Lower leg skin (tissue), 4 donors: Measurements from ENCODE around the gene RASAL1. TPM values are rescaled to one million over a fixed set of nuclear protein-coding genes. Genes with fewer than 3 reads are reported as not detected.
A peak's percentile ranks its signal among the peaks of the same experiment; 100 is the strongest.

Experiments
- DNase-seq, 2 donors: peaks; one replicate each; pipeline ENCODE4 v3.0.0-alpha.2; 2019; ENCODE audit warnings: low spot score in 2 of 2
- H3K4me3 ChIP-seq: fragments of 200-600 bp; sonication (generic); 2 replicates; pipeline ENCODE4 v1.5.1; 2017; ENCODE audit warnings: mild to moderate bottlenecking, low read depth; ENCODE audit not compliant: poor library complexity, severe bottlenecking
- CTCF ChIP-seq, 3 donors: fragments of 450-650 bp; IDR thresholded peaks; one replicate each; pipeline ENCODE4 v1.5.1; 2016; ENCODE audit warnings: antibody characterized with exemption in 3 of 3, mild to moderate bottlenecking in 3 of 3, moderate library complexity in 2 of 3
- POLR2A ChIP-seq, 2 donors: fragments of 450-650 bp; IDR thresholded peaks; one replicate each; pipeline ENCODE4 v1.6.1; 2016 to 2017; ENCODE audit warnings: antibody characterized with exemption in 2 of 2, mild to moderate bottlenecking in 1 of 2, moderate library complexity in 1 of 2
- WGBS, 2 donors: methylation state at CpG; one replicate each; pipeline ENCODE4 v1.1.5; 2018; 5-methylcytosine and 5-hydroxymethylcytosine counted together
- intact Hi-C: fragments of 100-400 bp; cut with DNase I; formaldehyde crosslinking; loops from one replicate; pipeline ENCODE4 v1.15.0; 2023; ENCODE audit warnings: low total_unique reads
- total RNA-seq, 4 donors: library from RNA; depleted of rRNA; stranded (reverse); fragments of >200 nt; gene quantifications; one replicate each; pipeline ENCODE4 v1.1.0, GENCODE V29; 2016

RASAL1 gene
- total RNA-seq, 4 donors from 2014 or later, result 39.3 to 59.3 (median 50.9) TPM

GRCh38 chr12:113058553-113058952 is 77.0 kb downstream of the RASAL1 start:
- intact Hi-C loops, result no loop called here
- 84 to 97% methylated on average over 1 of the region's 1 CpG for WGBS, 2 donors
- H3K4me3 ChIP-seq, result no peak overlapping the region
- TF ChIP-seq POLR2A (IDR thresholded peaks at IDR 0.05) (no peak), CTCF (IDR thresholded peaks at IDR 0.05) (no peak)
- no peak for DNase-seq

- no peak for DNase-seq
- TF ChIP-seq CTCF (IDR thresholded peaks at IDR 0.05), result no peak
- TF ChIP-seq POLR2A (IDR thresholded peaks at IDR 0.05), result no peak
- no peak overlapping the region for H3K4me3 ChIP-seq
- 62 to 72% methylated on average over 26 to 43 of the region's 44 CpGs for WGBS, 2 donors
- intact Hi-C loops, result no loop called here
Measured at GRCh38 chr12:113057565-113058485, 77.7 kb downstream of the RASAL1 start.

- intact Hi-C loops, result no loop called here
- 0 to 2% methylated on average over 36 to 51 of the region's 94 CpGs for WGBS, 2 donors
- TF ChIP-seq CTCF (IDR thresholded peaks at IDR 0.05), result no peak
- no peak for TF ChIP-seq POLR2A (IDR thresholded peaks at IDR 0.05)
Measured at GRCh38 chr12:113056631-113057488, 78.7 kb downstream of the RASAL1 start, which contains the start of gene DTX1. Gene DTX1 (plus strand): TSS chr12:113056730. CDS start chr12:113058193, 1,463 bp downstream.

GRCh38 chr12:113056381-113056630 is 79.3 kb downstream of the RASAL1 start:
- WGBS, 2 donors, result 5 to 6% methylated on average over 8 of the region's 8 CpGs
- H3K4me3 ChIP-seq, result no peak overlapping the region
- TF ChIP-seq POLR2A (IDR thresholded peaks at IDR 0.05) (no peak), CTCF (IDR thresholded peaks at IDR 0.05) (no peak)
- DNase-seq, result no peak
- intact Hi-C loops, result no loop called here

More at GRCh38 chr12:113056631-113057488, 78.7 kb downstream of the RASAL1 start, which contains the start of gene DTX1:
- peak within 1 kb of the TSS; percentile 30 for H3K4me3 ChIP-seq
- no peak for DNase-seq

GRCh38 chr12:113055594-113056380 is 79.8 kb downstream of the RASAL1 start:
- intact Hi-C loops, result no loop called here
- no peak for TF ChIP-seq POLR2A (IDR thresholded peaks at IDR 0.05)
- no peak for TF ChIP-seq CTCF (IDR thresholded peaks at IDR 0.05)
- WGBS, 2 donors, result 53 to 59% methylated on average over 11 to 13 of the region's 13 CpGs
- no peak for DNase-seq
- no peak overlapping the region for H3K4me3 ChIP-seq
